HEK293T (cell line): ENCODE results near the gene SYT2.

ENCODE experiments used
- CTCF ChIA-PET: fragments of 350-600 bp; formaldehyde crosslinking; extraction: SDS; loops from one replicate; lab custom pipeline; 2021; ENCODE audit warnings: antibody characterized with exemption, inconsistent platforms; lab: Yijun Ruan, JAX
- POLR2A ChIA-PET: fragments of 350-600 bp; formaldehyde crosslinking; extraction: SDS; loops from one replicate; lab custom pipeline; 2020; ENCODE audit warnings: antibody characterized with exemption, inconsistent platforms; lab: Yijun Ruan, JAX
- DNase-seq: peaks from one replicate; pipeline ENCODE4 v3.0.0; 2012; ENCODE audit warnings: mixed read lengths; ENCODE audit errors: extremely low spot score
- ARNT ChIP-seq: fragments of 450-650 bp; IDR thresholded peaks from 2 replicates; pipeline ENCODE4 v1.6.1; 2017; ENCODE audit warnings: mild to moderate bottlenecking
- BHLHE40 ChIP-seq: fragments of 450-650 bp; IDR thresholded peaks from 2 replicates; pipeline ENCODE4 v1.6.1; 2016; ENCODE audit warnings: mild to moderate bottlenecking, moderate library complexity, borderline replicate concordance
- CTBP1 ChIP-seq: fragments of 450-650 bp; IDR thresholded peaks from 2 replicates; pipeline ENCODE4 v1.6.1; 2016; ENCODE audit warnings: borderline replicate concordance
- ELF4 ChIP-seq: fragments of 450-650 bp; IDR thresholded peaks from 2 replicates; pipeline ENCODE4 v1.6.1; 2017; ENCODE audit warnings: antibody characterized with exemption
- FOXA1 ChIP-seq: fragments of 450-650 bp; IDR thresholded peaks from 2 replicates; pipeline ENCODE4 v1.6.1; 2016; ENCODE audit warnings: mild to moderate bottlenecking
- FOXK2 ChIP-seq: fragments of 450-650 bp; IDR thresholded peaks from 2 replicates; pipeline ENCODE4 v1.6.1; 2016; ENCODE audit warnings: mild to moderate bottlenecking
- FOXM1 ChIP-seq: fragments of 450-650 bp; IDR thresholded peaks from 2 replicates; pipeline ENCODE4 v1.6.1; 2017; ENCODE audit warnings: mild to moderate bottlenecking, borderline replicate concordance
- HDGF ChIP-seq: fragments of 450-650 bp; IDR thresholded peaks from 2 replicates; pipeline ENCODE4 v1.6.1; 2017; ENCODE audit warnings: antibody characterized with exemption, borderline replicate concordance
- L3MBTL2 ChIP-seq: fragments of 450-650 bp; conservative IDR thresholded peaks from 2 replicates; pipeline ENCODE4 v1.6.1; 2016; ENCODE audit warnings: mild to moderate bottlenecking
- LEF1 ChIP-seq: fragments of 450-650 bp; IDR thresholded peaks from 2 replicates; pipeline ENCODE4 v1.6.1; 2017; ENCODE audit warnings: mild to moderate bottlenecking, borderline replicate concordance
- NFRKB ChIP-seq: fragments of 450-650 bp; IDR thresholded peaks from 2 replicates; pipeline ENCODE4 v1.6.1; 2016; ENCODE audit warnings: mild to moderate bottlenecking, moderate library complexity
- SP1 ChIP-seq: fragments of 450-650 bp; IDR thresholded peaks from 2 replicates; pipeline ENCODE4 v1.6.1; 2017
- SUZ12 ChIP-seq: fragments of 450-650 bp; IDR thresholded peaks from 2 replicates; pipeline ENCODE4 v1.6.1; 2016; ENCODE audit warnings: mild to moderate bottlenecking
- TARDBP ChIP-seq: fragments of 450-650 bp; IDR thresholded peaks from 2 replicates; pipeline ENCODE4 v1.6.1; 2016
- ZNF384 ChIP-seq: fragments of 450-650 bp; IDR thresholded peaks from 2 replicates; pipeline ENCODE4 v1.6.1; 2016
- TF ChIP-seq, protein P1 (sequence below): fragments of 450-650 bp; IDR thresholded peaks from 2 replicates; pipeline ENCODE4 v1.6.1; 2016

Gene SYT2

DNA sequence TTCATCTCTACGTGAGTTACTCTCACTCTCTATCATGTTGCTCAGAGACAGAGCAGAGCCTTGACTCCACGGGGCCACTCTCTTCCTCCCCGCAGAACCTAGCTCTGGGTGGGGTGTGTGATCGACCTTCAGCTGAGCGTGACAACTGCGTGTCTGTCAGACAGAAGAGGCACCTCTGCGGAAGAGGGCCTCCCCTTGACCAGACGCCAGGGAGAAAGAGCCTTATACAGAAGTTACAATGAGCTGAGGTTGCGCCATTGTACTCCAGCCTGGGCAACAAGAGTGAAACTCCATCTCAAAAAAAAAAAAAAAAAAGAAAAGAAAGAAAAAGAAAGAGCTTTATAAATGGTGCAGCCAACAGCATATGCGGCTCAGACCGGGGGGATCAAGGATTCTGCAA lies 22.9 kb downstream of the SYT2 start:
- ChIA-PET POLR2A (no interaction called here), CTCF (no interaction called here)
- no peak for DNase-seq
- no peak for TF ChIP-seq LEF1
- no peak for TF ChIP-seq ELF4
- TF ChIP-seq HDGF, result no peak
- TF ChIP-seq TARDBP, result no peak
- TF ChIP-seq FOXM1, result no peak
- TF ChIP-seq NFRKB, result no peak
- no peak for TF ChIP-seq SP1

DNA sequence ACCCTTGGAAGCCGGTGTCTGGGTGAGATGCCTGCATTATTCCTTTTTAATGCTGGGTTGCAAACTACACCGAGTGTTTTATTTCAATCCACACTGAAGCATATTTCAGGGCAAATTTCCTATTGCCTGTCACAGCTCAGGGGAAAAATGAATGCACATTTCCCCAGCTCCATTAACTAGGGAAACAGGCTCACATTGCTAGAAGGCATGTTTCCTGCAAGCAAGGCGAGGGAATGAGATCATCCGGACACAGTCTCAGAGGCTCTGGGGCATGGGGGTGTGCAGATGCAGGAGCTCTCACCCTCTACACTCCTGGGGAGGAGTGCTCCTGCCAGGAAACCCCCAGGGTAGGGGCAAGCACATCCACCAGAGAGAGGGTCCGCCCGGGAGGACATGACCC lies 24.6 kb downstream of the SYT2 start:
- no peak for DNase-seq
- no peak for TF ChIP-seq CTBP1
- no peak for TF ChIP-seq SUZ12
- TF ChIP-seq, protein P1, sequence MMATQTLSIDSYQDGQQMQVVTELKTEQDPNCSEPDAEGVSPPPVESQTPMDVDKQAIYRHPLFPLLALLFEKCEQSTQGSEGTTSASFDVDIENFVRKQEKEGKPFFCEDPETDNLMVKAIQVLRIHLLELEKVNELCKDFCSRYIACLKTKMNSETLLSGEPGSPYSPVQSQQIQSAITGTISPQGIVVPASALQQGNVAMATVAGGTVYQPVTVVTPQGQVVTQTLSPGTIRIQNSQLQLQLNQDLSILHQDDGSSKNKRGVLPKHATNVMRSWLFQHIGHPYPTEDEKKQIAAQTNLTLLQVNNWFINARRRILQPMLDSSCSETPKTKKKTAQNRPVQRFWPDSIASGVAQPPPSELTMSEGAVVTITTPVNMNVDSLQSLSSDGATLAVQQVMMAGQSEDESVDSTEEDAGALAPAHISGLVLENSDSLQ, result no peak
- TF ChIP-seq ELF4, result no peak
- TF ChIP-seq ARNT, result no peak
- no peak for TF ChIP-seq SP1
- TF ChIP-seq FOXK2, result no peak
- no peak for TF ChIP-seq TARDBP
- TF ChIP-seq FOXM1, result no peak
- TF ChIP-seq LEF1, result no peak
- no peak for TF ChIP-seq HDGF
- TF ChIP-seq BHLHE40, result no peak
- no peak for TF ChIP-seq NFRKB
- no peak for TF ChIP-seq ZNF384
- TF ChIP-seq FOXA1, result no peak
- TF ChIP-seq L3MBTL2, result no peak
- ChIA-PET CTCF (no interaction called here), POLR2A (no interaction called here)

DNA sequence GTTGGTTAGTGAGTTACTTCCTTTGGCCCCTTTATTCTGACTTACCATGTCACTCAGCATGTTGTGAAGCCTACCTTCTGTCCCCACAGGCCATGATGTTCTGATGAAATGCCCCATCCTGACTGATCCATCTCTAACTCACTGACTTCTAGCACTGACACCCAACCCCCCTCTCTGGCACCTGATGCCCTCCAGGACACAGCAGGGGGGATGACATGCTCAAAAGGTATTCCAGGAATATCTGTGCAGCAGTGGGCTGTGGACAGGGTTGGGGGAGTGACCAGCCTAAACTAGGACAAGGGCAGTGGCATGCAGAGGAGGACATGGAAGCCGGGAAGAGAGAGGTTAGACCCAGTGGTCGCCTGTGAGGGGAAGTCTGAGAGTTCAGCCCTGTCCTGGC lies 25.5 kb downstream of the SYT2 start:
- CTCF ChIA-PET, result no interaction called here
- DNase-seq, result no peak
- POLR2A ChIA-PET, result no interaction called here
- TF ChIP-seq BHLHE40, result no peak
- no peak for TF ChIP-seq ELF4
- no peak for TF ChIP-seq CTBP1
- TF ChIP-seq, protein P1, result no peak
- TF ChIP-seq LEF1, result no peak
- TF ChIP-seq NFRKB, result no peak

DNA sequence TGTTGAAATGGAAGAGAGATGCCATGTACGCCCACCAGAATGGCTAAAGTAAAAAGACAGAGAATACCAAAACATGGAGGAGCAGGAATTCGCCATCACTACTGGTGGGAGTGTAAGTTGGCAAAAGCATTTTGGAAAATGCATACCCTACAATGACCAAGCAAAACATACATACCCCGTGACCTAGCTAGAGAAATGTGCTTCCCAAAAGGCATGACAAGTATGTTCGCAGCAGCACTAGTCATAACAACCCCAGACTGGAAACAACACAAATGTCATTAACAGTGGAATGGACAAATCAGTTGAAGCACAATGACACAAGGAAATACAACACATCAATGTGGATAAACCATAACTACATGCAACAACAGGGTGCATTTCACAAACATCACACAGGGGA lies 27.2 kb downstream of the SYT2 start:
- TF ChIP-seq ZNF384 (no peak), FOXM1 (no peak), FOXA1 (no peak), ARNT (no peak), SUZ12 (no peak), HDGF (no peak), SP1 (no peak), LEF1 (no peak), CTBP1 (no peak)
- ChIA-PET POLR2A (no interaction called here), CTCF (no interaction called here)
- DNase-seq, result no peak

DNA sequence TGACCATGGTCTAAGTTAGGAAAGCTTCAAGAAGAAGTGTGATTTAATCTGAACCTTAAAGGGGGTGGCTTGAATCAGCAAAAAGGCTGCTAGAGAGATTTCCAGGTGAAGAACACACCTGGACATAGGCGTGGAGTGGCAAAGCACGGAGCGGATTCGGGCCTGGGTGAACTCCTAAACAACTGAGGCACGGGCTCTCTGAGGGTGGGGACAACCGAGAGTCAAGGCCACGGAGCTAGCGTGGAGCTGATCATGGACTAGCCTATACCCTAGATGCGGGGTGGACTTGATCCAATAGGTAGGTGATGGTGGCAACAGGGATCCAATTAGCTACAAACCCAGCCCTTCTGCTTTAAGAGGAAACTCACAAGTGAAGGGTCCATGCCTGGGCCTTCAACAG lies 27.8 kb downstream of the SYT2 start:
- POLR2A ChIA-PET, result no interaction called here
- CTCF ChIA-PET, result interaction anchor here (1.0 kb wide), 1 partner anchor 37 kb away, joined by 3 read pairs; no protein-coding TSS in a partner anchor
- TF ChIP-seq ELF4, result no peak
- no peak for TF ChIP-seq L3MBTL2
- no peak for TF ChIP-seq TARDBP
- TF ChIP-seq FOXA1, result no peak
- no peak for TF ChIP-seq SP1
- no peak for TF ChIP-seq FOXK2
- TF ChIP-seq LEF1, result no peak
- TF ChIP-seq SUZ12, result no peak
- no peak for TF ChIP-seq ARNT
- no peak for TF ChIP-seq ZNF384
- TF ChIP-seq NFRKB, result no peak
- no peak for TF ChIP-seq HDGF
- no peak for TF ChIP-seq BHLHE40
- TF ChIP-seq, protein P1, result no peak
- DNase-seq, result no peak

DNA sequence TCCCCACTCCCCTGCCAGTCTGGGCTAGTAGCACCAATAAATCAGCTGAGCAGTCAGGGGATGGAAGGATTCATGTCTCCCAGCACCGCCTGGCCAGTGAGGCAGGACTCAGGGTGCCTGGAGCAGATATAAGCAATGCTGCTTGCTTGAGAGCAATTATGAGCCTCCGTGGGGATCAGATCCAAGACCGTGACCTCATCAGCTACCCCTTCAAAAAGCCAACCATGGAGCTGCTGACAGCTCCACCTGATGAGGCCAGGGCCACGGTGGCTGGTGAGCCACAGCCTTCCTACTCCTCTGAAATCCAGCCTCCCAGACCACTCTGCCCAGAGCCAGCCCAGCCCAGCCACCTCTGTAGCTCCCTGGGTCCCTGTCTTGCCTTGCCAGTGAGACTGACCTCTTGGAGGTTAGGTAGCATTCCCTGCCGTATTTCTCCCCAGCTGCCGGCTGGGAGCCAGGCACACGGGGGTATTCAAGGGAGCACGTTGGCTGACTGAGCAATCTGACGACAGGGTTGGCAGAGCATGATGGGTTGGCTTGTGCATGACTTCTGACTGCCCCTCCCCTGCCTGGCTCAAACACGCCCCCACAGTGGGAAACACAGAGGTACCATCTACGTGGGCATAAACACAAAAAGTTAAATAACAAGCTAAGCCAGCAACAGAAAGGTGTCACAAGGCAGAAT lies 28.4 kb downstream of the SYT2 start:
- ChIA-PET POLR2A (no interaction called here), CTCF (interaction anchor here (1.0 kb wide), 1 partner anchor 38 kb away, joined by 3 read pairs; no protein-coding TSS in a partner anchor)
- TF ChIP-seq BHLHE40 (no peak), L3MBTL2 (no peak), FOXM1 (no peak), HDGF (no peak), SUZ12 (no peak), CTBP1 (no peak), LEF1 (no peak), SP1 (no peak), NFRKB (no peak)
- TF ChIP-seq, protein P1, result no peak
- DNase-seq, result no peak
